Dermis blood vessel endothelial cell (primary cell): ENCODE results near the gene IKZF3. TPM values are rescaled to one million over a fixed set of nuclear protein-coding genes. Genes with fewer than 3 reads are reported as not detected.
"Not testable (repeated sequence)": the region's sequence is repeated elsewhere in the genome, so short reads cannot be mapped to it uniquely, and the experiment has no call there.

ENCODE experiments used
- DNase-seq: peaks from one replicate; pipeline ENCODE4 v3.0.0; 2010
- total RNA-seq: library from RNA; depleted of rRNA; stranded (reverse); fragments of >200 nt; gene quantifications from 2 replicates; pipeline ENCODE4 v1.2.3, GENCODE V29; 2014

Gene IKZF3
- total RNA-seq, 1 donor from 2014 or later = not detected

- no peak for DNase-seq
Observed at GRCh38 chr17:39777534-39778365, 86.4 kb downstream of the IKZF3 start.

GRCh38 chr17:39776252-39776651 lies 87.9 kb downstream of the IKZF3 start:
- no peak for DNase-seq

GRCh38 chr17:39775031-39775430 lies 89.1 kb downstream of the IKZF3 start:
- DNase-seq = no peak

GRCh38 chr17:39774047-39774446 lies 90.1 kb downstream of the IKZF3 start:
- DNase-seq = no peak

- no peak for DNase-seq
Observed at GRCh38 chr17:39772987-39773934, 90.9 kb downstream of the IKZF3 start.

GRCh38 chr17:39772415-39772814 lies 91.7 kb downstream of the IKZF3 start:
- DNase-seq = no peak

GRCh38 chr17:39769974-39770587 lies 94.0 kb downstream of the IKZF3 start:
- DNase-seq = no peak

GRCh38 chr17:39767147-39767546 lies 97.0 kb downstream of the IKZF3 start:
- no peak for DNase-seq

- DNase-seq = no peak
Observed at GRCh38 chr17:39765766-39766165, 98.3 kb downstream of the IKZF3 start.

GRCh38 chr17:39765175-39765574 lies 98.9 kb downstream of the IKZF3 start:
- no peak for DNase-seq

- not testable (repeated sequence) for DNase-seq
Observed at GRCh38 chr17:39764171-39764570, 99.9 kb downstream of the IKZF3 start.

GRCh38 chr17:39763051-39763820 lies 100.9 kb downstream of the IKZF3 start:
- no peak for DNase-seq

- DNase-seq = no peak
Observed at GRCh38 chr17:39761861-39762496, 102.1 kb downstream of the IKZF3 start.

GRCh38 chr17:39759204-39759603 lies 104.9 kb downstream of the IKZF3 start:
- DNase-seq = no peak

- no peak for DNase-seq
Observed at GRCh38 chr17:39757931-39758873, 105.9 kb downstream of the IKZF3 start.

- no peak for DNase-seq
Observed at GRCh38 chr17:39757176-39757662, 106.9 kb downstream of the IKZF3 start.

- DNase-seq = no peak
Observed at GRCh38 chr17:39756380-39757079, 107.6 kb downstream of the IKZF3 start.

- DNase-seq = no peak
Observed at GRCh38 chr17:39755554-39756379, 108.3 kb downstream of the IKZF3 start.
